NCI-H748 (cell line): ENCODE results near the gene MPP7.
A peak's percentile ranks its signal among the peaks of the same experiment; 100 is the strongest.
"Not testable (repeated sequence)": the region's sequence is repeated elsewhere in the genome, so short reads cannot be mapped to it uniquely, and the experiment has no call there.

Experiments used
- DNase-seq: peaks from one replicate; lab custom pipeline; 2025; ENCODE audit not compliant: unreplicated experiment; lab: John Stamatoyannopoulos, UW

The MPP7 gene

DNA sequence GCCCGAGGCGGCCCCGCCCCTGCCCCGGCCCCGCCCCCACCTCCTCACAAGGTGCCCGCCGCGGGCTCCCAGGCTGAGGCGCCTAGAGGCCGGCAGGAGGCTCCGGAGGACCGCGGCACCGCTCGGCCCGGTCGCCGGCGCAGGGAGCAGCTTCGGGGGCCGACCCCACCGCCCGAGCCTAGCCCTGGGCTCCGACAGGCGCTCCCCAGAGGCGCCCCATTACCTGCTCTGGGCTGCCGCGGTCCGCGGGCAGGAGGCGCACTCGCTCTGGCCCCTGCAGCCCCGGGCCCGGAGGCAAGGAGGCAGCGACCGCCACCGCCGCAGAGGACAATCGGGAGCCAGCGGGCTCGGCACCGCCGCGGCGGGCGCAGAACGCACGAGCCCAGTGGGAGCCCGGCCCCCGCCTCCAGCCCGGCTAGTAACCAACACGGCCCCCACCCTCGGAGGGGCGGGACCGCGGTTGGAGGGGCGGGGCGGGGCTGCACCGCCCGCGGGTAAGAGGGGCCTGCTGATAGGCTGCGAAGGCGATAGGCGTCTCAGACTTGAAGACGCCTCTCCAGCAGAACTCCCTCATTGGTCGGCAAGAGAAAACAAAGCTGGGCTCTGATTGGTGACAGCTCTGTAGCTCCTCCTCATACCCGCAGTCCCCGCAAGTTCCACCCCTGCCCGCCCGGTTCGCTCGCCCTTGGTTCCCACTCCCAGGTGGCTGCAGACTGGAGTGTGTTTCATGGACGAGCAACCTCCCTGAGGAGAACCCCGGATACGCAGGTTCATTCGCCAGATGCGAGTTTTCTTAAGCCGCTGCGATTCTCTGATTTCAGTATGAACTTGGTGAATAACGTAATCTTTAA is at the start of gene MPP7:
TSS of gene MPP7 (minus strand) at position 427 of the 851 bp plus-strand sequence. CDS start 64,460 bp downstream, outside the sequence.
- peak; percentile 96 for DNase-seq

DNA sequence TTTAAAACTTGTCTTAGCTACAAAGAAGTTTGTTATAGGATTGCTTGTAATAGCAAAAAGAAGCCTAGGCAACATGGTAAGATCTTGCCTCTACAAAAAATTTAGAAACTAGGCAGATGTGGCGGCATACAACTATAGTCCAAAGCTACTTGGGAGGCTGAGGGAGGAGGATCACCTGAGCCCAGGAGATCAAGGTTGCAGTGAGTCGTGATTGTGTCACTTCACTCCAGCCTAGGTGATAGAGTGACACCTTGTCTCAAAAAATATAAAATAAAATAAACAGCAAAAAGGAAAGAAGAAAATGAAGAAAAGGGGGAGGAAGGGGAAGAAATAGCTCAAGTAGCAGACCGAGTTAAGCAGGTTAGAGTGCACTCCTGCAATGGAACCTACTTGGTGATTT is 47.0 kb upstream of the MPP7 start:
- no peak for DNase-seq

DNA sequence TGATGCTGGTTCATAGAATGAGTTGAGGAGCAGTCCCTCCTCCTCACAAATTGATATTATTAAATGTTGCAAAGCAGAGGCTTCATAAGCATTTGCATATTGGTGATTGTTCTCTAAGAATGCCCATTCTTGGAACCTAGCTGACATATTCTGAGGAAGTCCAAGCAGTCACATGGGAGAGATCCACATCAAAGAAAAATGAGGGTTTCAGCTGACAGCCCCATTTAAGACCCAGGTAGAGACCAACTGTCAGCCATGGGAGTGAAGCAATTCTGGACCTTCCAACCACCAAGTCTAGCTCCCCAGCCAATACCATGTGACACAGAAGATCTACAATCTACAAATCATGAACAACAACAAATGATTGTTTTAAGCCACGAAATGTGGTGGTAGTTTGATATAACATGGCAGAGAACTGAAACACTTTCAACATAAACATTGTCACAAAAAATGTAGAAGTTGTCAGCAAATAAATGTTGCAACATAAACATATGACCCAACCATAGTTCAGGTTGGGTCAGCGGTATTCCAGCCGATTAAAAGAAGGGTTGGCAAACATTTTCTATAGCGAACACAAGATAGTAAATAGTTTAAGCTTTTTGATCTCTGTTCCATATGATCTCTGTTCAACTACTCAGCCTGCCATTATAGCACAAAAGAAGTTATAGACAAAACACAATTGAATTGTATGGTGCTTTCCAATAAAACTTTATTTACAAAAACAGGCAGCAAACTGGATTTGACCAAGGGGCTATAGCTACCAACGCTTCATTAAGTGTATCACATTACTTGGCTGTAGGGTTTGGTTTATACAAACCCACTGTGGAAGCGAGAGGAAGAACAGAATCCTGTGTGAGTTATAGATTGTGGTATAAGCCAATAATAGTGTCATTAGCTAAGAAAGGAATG is 41.4 kb upstream of the MPP7 start:
- DNase-seq = no peak

DNA sequence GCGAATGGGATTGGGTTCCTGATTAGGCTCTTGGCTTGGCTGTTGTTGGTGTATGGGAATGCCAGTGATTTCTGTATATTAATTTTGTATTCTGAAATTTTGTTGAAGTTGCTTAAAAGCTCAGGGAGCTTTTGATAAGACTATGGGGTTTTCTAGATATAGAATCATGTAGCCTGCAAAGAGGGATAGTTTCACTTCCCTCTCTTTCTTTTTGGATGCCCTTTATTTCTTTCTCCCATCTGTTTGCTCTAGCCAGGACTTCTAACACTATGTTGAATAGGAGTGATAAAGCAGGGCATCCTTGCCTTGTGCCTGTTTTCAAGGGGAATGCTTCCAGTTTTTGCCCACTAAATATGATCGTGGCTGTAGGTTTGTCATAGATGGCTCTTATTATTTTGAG is 40.4 kb upstream of the MPP7 start:
- DNase-seq = no peak

DNA sequence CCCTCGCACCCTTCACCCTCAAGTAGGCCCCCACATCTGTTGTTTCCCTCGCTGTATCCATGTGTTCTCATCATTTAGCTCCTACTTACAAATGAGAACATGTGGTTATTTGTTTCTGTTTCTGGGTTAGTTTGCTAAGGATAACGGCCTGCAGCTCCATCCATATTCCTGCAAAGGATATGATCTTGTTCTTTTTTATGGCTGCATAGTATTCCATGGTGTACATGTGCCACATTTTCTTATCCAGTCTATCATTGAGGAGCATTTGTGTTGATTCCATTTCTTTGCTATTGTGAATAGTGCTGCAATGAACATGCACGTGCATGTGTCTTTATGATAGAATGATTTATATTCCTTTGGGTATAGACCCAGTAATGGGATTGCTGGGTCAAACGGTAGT is 38.8 kb upstream of the MPP7 start:
- DNase-seq = not testable (repeated sequence)

DNA sequence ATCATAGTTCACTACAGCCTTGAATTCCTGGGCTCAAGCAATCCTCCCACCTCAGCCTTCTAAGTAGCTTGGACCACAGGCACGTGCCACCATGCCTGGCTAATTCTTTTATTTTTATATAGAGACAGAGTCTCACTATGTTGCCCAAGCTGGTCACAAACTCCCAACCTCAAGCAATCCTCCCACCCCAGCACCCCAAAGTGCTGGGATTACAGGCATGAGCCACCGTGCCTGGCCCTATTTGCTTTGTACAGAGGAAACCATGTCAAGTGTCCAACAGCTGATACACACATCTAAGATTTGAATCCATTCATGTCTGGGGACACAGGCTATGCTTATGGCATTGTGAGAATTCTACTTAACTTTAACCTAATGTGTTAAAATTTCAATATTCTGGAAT is 29.9 kb upstream of the MPP7 start:
- DNase-seq = no peak

DNA sequence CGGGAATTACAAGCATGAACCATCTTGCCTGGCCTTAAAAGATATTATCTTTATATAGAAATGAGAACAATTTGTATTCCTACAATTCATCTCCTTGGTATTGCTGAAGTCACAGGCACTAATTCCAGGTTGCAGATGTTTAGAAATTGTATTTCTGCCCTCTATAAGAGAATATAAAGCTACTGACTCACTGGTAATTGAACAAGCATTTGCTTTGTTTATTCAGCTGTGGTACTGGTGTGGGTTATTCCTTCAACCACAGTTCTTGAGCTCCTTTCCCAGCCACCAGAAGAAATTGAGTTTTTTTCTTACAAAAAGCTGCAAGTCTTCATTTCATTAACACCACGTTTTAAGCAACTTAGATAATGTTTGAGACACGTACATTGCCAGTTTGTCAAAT is 29.0 kb upstream of the MPP7 start:
- no peak for DNase-seq

DNA sequence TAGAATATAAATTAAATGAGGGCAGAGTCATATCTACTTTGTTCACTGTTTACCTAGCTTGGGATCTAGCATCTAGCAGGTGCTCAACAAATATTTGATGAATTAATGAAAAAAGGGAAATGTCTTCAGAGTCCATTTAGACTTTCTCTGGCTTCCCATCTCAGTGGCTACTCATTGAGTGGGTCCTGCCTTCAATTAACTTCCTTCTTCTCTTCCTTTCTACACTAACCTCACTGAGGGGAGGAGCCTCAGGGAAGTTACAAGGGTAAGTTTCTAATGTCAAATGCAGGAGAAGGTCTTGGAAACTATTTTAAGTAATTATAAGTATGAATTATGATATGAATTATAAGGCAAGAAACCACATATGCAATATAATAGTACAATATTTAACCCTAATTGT is 28.2 kb upstream of the MPP7 start:
- no peak for DNase-seq

DNA sequence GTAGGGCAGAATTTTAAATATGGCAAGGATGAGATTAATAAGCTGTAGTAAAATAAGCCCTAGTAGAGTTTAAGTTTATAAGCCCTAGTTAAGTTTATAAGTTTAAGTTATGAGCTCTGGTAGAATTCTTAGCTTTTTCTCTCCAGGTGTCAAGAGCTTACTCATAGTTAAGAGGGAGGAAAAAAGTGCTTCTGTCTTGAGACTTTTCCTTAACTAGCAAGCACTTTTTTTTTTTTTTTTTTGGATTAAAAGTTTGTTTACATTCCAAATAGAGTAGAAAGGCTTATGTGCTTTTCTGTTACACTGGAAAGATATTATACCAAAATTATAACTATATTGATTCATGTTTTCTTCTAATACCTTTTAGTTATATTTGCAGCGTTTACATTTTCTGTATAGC is 25.5 kb upstream of the MPP7 start:
- no peak for DNase-seq

DNA sequence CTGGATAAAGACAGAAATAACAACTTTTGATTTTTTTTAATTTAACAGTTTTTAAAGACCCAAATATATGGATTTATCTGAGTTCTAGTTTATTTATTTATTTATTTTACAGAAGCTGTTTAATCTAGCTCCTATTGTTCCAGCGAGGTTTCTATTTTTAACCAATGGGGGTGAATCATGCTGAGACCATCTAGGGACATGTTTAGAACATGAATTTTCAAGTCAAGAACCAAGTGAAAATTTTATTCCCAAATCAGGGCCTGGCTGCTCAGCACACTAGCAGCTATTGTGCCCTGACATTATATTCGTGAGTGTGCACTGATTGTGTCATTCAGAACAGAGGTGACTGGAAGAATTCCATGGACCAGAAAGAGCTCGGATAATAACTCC is 24.6 kb upstream of the MPP7 start:
- DNase-seq = no peak

DNA sequence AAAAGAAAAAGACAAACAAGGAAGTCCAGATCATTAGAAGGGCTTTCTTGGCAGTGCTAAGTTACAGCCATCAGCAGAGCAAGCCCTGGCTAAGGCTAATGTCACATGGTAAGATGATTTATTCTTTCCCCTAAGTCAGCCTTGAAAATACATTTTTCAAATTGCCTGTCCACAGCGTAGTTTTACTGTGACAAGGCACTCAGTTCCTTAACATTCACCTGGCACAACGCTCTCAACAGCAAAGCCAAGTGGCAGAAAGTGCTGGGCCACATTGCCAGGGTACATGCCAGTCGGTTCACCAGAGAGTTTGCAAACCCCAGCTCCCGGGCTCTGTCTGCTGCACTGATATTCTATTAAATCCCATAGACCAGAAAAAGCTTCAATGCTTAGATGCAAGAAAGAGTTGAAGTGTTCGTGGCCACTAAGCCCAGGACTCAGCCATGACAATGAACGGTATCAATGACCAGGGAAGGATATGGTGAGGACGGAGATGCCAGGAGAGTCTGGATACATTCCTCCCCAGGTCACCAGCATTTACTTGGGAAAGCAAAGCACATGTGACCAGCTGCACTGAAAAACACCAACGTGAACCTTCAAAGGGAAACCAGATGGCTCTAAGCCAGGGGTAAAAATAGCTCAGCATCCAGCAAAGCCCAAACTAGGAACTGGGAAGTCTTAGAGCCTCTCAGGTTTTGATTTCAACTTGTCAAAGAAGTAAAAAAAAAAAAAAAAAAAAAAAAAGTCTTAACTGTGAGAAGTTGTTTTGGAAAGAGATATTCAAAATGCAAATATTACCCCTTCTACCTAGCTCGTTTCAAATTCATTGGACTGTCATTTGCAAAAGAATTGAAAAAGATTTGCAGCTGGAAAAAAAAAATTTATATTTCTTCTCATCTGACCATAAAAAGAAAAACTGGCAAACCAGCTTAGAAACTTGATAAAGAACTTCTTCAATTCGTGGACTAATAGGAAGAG is 23.9 kb upstream of the MPP7 start:
- DNase-seq = no peak

DNA sequence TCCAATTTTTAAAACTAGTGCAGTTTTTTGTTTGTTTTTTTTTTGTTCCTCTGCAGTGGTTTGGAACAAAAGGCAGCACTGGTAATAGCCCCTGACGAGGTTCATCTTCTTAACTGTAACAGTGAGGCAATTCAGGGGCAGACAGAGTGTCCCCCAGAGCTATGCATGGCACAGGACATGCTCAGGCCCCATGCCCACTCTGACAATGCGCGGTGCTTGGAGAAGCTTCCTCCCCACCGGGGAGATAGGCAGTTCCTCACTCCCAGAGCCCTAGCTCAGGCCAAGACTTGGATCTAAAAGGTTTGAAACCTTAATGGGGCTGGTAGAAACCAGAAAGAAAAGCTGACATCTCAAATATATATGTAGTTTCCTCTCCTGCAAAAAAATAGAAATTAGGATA is 17.9 kb upstream of the MPP7 start:
- DNase-seq = no peak

DNA sequence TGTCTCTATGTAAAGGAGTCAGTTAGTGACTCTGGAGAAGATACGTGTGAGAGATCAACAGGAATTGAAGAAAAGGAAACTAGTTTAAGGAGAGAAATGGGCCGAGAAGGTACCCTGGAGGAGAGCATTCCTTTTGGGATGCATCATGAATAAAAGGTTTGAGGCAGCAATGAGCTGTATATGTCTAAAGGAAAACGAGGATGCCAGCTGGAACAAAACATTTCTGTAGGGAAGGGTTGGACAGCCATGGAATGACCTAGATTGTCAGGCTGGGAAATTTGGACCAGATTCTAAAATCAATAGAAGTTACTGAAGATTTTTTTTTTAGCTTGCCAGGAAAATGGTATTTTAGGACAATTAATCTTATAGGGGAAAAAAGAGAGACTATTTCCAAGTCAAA is 17.2 kb upstream of the MPP7 start:
- no peak for DNase-seq

DNA sequence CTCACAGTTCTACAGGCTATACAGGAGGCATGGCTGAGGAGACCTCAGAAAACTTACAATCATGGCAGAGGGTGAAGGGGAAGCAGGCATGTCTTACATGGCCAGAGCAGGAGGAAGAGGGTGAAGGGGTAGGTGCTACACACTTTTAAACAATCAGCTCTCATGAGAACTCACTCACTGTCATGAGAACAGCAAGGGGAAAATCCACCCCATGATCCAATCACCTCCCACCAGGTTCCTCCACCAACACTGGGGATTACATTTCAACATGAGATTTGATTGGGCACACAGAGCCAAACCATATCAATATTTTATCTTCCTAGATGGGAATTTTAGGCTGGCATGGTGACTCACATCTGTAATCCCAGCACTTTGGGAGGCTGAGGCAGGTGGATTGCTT is 16.2 kb upstream of the MPP7 start:
- DNase-seq = not testable (repeated sequence)

DNA sequence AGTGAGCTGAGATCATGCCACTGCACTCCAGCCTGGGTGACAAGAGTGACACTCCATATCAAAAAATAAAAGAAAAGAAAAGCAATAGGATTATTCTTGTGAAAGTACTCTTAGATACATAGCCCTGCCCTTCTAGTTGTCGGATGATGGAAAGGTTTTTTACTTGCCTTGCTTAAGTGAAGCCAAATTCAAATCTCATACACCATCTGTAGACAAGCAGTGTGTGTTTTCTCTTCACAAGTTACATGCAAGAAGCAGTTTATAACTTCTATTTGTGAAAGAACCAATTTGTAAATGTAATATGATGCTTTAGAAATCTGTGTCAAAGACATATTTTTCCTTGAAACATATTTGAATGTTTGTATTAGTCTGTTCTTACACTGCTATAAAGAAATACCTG is 15.8 kb upstream of the MPP7 start:
- no peak for DNase-seq

DNA sequence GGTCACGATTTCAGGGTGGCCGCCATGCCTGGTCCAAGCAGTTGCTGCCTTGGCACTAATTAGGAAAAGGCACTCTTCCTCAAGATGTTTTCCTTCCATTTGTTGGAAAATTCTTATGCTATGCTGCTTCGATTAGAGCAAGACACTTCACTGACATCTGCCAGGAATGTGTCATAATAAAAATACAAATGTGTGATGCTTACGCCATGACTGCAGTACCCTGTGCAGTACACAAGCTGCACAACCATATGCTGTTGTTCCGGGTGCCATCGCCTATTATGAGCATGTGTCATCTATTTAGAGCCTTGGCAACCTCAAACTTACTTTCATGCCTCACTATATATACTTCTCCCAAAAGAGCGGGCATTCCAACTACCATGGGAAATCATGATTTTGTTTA is 14.9 kb upstream of the MPP7 start:
- no peak for DNase-seq

DNA sequence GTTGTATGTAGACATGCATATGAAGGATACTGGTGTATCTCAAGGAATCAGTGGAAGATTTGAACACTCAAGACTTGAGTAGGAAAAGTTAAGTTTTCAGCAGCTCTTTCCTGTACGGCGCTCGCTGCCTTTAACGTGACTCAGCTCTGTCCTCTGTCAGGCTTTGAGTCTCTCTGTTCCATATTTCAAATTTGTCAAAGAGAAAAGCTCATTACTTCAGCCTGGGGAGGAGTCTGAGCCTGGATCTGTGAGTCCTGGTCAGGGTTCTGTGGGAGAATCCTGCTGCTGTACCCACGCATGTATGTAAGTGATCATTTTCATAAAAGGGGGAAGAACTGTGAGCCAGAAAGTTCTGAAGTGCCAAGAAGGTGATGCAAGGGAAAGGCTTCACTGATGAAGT is 13.8 kb upstream of the MPP7 start:
- no peak for DNase-seq

DNA sequence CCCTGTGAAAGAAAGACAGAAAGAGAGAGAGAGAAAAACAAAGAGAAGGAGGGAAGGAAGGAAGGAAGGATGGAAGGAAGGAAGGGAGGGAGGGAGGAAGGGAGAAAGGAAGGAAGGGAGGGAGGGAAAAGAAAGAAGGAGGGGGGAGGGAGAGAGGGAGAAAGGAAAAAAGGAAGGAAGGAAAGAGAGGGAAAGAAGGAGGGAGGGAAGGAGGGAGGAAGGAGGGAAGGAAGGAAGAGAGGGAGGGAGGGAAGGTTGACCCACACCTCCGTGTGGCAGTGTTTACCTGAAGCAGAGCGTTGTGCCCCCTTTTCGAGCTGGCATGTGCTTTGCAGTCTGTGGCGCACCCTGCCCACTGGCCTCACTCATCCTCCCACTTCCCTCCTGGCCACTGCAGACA is 12.3 kb upstream of the MPP7 start:
- DNase-seq = no peak

DNA sequence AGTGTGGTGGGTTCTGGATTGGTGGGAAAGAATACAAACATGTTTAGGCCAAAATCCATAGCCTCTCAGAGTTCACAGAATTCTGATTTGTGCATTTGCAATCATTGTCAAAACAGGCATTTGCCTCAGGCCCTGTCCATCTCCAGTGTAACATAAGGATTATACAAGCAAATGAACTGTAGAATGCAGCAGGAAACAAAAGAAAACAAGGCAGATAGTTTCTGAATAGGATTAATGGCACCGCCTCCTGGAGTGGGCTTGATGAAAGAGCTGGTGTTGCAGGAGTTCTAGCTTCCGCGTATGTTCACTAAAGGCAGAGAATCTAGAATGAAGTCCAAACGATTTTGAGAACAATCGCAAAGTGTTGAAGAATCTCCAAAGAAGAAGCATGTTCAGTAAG is 11.3 kb upstream of the MPP7 start:
- DNase-seq = no peak

DNA sequence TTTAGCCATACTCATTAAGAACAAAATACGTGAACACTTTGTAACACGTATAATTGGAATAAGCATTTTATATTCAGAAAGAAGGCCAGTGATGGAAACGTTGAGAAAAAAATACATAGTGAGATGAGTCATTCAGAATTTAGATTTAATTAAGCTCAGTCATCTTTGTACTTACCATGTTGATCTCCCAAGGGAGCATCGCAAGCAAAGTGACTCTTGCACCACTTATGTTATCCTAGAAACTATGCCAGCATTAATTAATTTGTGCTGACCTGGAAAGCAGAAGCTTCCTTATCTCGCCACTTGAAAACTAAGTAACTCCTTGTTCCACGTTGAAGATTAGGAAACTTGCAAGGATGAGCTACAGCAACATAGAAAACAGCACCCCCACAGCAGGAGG is 9.7 kb upstream of the MPP7 start:
- DNase-seq = no peak

DNA sequence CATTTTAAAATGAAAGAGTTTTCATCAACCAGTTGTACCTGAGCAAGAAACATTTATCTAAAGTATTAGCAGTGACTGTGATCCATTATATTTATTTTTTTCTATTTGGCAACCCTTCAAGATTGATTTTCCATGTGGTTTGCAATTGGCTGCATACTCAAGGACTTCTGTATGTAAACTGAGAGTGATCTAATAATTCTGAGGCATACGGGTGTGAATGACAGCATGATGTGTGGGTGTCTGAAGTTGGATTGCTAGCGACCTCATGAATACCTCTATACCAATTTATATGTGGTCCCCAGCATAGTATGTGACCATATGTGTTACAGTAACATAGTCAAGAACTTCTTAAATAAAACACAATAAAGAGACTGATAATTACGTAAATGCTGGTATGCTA is 8.2 kb upstream of the MPP7 start:
- DNase-seq = no peak
